HG03175 (cell line): ENCODE measurements around the gene DYRK1A.

ENCODE experiments used
- ATAC-seq: cut with Tn5 transposase; IDR thresholded peaks from one replicate; pipeline ENCODE4 v1.9.1; 2021; ENCODE audit warnings: mild to moderate bottlenecking, moderate library complexity; ENCODE audit not compliant: unreplicated experiment

The DYRK1A gene

DNA sequence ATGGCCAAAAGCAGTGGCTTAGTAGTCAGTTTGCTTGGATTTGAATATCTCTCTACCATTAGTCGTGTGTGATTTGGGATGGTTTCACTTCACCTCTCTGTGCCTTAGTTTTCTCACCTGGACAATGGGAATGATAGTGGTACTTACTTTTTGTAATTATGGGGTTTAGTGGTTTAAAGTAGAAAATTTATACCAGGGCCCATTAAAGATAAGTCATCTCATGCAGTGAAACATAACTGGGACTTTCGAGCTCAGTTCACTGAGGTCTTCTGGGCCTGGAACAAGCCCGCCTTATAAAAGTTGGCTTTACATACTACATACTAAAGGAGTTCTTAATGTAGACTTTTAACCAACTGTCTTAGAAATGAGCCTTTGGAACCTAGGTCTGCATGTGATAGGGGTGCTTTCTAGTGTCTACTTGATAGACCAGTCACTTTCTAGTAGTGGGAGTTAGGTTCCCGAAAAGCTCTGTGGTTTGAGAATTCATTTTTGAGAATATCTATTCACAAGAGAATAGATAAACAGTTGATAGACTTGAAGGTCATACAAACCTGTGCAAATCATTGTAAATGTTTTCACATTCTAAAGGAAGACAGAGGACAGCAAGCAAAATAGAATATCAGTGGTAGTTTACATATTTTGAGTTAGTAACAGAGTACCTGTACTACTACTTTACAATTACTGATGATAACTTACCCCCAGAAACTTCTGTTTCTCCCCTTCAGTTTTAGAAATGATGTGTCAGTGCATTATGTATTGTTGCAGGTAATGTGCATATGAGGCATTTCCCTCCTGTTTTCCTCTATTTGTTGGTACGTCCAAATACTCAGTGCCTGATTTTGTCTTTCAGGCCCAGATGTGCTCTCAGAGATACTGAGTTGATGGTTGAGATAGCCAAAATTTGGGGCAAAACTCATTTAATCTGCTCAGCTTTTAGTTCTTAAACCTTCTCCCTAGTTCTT, 48.0 kb downstream of the DYRK1A start:
- no peak for ATAC-seq

DNA sequence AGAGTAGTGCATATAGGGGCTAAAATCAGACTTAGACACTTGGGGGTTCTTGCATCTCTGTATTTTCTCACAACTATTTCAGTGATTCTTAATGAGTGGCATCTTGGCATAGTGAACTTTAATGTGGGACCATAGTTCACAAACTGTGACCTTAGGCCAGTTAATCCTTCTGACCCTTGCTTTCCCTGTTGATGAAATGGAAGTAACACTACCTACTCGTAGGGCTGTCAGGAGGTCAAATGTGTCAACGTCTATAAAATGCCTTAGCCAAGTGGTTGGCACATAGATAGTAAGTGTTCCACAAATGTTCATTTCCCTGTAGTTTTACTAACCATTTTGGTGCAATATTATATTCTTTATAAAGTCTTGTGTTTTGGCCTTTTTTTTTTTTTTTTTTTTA, 49.4 kb downstream of the DYRK1A start:
- ATAC-seq = no peak

- no peak for ATAC-seq
Observed at GRCh38 chr21:37416914-37417313, 50.3 kb downstream of the DYRK1A start.

- no peak for ATAC-seq
Observed at GRCh38 chr21:37419228-37419906, 52.8 kb downstream of the DYRK1A start.

GRCh38 chr21:37421306-37421705, 54.7 kb downstream of the DYRK1A start:
- no peak for ATAC-seq

GRCh38 chr21:37422382-37422781, 55.8 kb downstream of the DYRK1A start:
- ATAC-seq = no peak

- ATAC-seq = no peak
Observed at GRCh38 chr21:37423103-37423502, 56.5 kb downstream of the DYRK1A start.

- no peak for ATAC-seq
Observed at GRCh38 chr21:37424396-37424795, 57.8 kb downstream of the DYRK1A start.

DNA sequence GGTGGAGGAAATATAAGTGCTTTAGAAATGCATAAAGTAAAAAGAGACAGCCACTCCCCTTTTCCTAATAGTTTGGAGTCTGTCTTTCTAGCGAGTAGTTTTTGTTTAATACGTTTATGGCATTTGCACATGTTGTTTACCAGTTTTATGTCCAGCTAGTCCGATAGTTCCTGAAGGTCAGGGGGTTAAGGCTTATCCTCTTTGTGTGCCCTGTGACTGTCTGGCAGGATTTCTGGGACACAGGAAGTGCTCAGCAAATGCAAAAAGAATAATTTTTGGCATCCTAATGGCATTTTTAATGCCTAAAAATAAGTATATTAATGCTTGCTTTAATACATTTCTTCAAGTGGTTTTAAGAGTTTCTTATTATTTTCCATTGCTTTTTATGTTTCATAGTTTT, 58.4 kb downstream of the DYRK1A start:
- ATAC-seq = no peak

- no peak for ATAC-seq
Observed at GRCh38 chr21:37425684-37426083, 59.1 kb downstream of the DYRK1A start.

- no peak for ATAC-seq
Observed at GRCh38 chr21:37427221-37427620, 60.6 kb downstream of the DYRK1A start.

DNA sequence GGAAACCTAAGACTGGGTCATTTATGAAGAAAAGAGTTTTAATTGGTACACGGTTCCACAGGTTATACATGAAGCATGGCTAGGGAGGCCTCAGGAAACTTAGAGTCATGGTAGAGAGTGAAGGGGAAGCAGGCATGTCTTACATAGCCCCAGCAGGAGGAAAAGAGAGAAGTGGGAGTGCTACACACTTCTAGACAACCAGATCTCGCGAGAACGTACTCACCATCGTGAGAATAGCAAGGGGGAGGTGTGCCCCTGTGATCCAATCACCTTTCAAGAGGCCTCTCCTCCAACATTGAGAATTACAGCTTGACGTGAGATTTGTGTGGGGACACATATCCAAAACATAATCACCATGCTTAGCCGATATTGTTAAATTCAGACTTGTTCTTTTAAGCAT, 62.8 kb downstream of the DYRK1A start:
- no peak for ATAC-seq

DNA sequence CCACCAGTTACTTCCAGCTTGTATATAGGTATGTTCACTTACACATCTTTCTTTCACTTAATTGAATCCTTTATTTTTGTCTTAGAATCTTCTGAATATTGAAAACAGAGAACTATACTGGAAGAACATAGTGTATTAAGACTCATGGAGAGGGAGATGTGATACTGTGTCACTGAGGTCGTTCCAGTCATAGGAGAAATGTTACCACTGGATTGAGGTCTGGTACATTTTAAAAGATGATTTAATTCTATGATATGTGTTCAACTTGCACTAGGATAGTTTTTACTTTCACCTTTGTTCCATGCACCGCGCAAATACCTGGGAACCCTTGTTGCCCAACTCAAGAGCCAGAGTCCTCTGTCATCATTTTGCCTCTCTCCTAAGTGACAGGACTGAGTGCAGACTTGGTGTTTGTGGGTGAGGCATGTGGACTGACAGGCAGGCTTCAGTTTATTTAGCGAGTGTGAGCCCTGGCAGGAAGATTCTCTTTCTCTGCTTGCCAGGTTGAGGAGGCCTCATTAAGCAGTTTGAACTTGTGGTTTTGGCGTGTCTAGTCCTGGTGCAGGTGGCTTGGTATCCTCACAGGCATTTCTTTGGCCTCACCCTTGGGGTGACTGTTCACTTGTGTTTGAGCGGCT, 63.7 kb downstream of the DYRK1A start:
- ATAC-seq = no peak

- ATAC-seq = no peak
Observed at GRCh38 chr21:37431243-37431642, 64.7 kb downstream of the DYRK1A start.

DNA sequence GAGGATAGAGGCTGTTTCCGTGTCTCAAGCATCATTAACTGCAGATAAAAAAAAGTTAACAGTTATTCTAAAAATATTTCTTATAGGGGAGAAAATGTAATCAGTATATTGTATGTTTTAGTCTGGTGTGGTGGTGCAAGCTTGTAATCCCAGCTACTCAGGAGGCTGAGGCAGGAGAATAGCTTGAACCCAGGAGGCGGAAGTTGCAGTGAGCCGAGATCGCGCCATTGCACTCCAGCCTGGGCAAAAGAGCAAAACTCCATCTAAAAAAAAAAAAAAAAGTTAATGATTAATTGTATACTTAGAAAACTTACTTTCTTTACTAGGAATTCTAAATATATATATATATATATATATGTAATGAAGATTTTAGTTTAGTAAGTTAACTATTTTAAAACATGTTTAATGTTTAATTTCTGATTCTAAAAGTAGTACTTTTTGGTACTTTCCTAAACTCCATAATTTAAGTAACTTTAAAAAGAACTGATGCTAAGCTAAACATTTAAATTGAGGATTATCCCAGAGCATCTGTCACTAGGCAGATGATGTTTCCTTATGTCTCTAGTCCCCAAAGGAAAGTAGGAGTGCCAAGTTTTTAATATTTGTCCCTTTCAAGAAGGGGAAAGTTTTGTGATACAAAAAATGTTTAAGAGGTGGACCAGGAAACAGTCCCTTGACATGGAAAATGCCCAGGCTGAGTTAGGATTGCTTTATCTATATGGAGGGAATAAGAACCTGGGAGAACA, 66.3 kb downstream of the DYRK1A start:
- ATAC-seq = no peak

DNA sequence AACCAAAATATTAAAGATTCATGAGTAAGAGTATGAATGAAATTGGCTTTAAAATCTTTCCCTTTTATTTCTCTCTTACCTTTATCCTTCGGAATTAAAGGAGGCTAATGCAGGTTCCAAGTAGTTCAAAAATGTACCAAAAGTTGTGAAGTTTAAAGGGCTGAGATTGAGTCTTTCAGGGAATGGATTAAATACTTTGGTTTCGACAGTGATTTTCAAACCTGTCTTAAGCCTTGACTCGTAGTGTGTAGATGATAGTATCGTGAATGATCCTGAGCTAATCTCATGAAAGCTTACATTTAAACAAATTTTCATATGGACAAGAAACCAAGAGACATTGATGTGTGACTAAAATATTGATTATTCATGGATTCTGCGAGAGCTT, 66.9 kb downstream of the DYRK1A start:
- no peak for ATAC-seq

DNA sequence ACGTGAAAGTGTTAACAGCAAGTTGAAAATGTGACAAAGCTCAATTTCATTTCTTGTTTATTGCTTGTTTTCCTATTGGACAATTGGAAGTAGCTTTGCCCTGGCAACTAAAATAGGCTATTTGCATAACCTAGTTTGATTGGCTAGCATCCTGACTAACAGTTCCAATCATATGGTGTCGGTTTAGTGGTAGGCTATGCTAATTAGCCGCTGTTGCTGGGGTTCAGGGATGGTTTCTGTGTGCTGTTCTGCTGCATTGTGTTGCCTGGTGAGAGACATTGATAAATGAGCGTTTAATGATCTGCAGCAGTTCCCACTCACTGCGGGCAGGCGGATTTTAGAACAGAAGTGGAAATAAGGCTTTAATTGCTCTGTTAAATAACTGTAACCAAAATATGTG, 68.5 kb downstream of the DYRK1A start:
- ATAC-seq = no peak

- ATAC-seq = no peak
Observed at GRCh38 chr21:37435711-37436110, 69.1 kb downstream of the DYRK1A start.

GRCh38 chr21:37436174-37436573, 69.6 kb downstream of the DYRK1A start:
- ATAC-seq = no peak

GRCh38 chr21:37437376-37438080, 71.0 kb downstream of the DYRK1A start:
- ATAC-seq = no peak
